ENCODE measurements around the gene CCDC50. TPM values are rescaled to one million over a fixed set of nuclear protein-coding genes. Genes with fewer than 3 reads are reported as not detected.

The CCDC50 gene
- total and polyA plus RNA-seq, 2 donors (not counting 3 experiments of a cell fraction or from before 2014, with no cell fraction given), result 44.4 to 137 TPM

GRCh38 chr3:191409791-191410359 lies 80.7 kb downstream of the CCDC50 start:
- ChIA-PET CTCF (no interaction called here), POLR2A (no interaction called here)
- no peak overlapping the region for H3K4me2 ChIP-seq (ENCODE audit: insufficient read depth, low read length)
- no peaks in the 10 kb centered on the region for H3K36me3 ChIP-seq (ENCODE audit: control insufficient read depth in 2 of 2, extremely low read depth in 1 of 2, insufficient read depth in 2 of 2, low read length in 2 of 2)
- no peak overlapping the region for H3K27ac ChIP-seq (ENCODE audit: insufficient read depth, low read depth, low read length)
- no peak overlapping the region for H3K9ac ChIP-seq (replicated peaks; ENCODE audit: extremely low read depth, insufficient read depth, low read length)
- TF ChIP-seq POLR2AphosphoS5 (IDR thresholded peaks at IDR 0.05; ENCODE audit: insufficient read depth, low read depth, low read length) (no peak), MYC (IDR thresholded peaks at IDR 0.05; ENCODE audit: low read depth, low read length) (no peak), JUN (IDR thresholded peaks at IDR 0.05; ENCODE audit: borderline replicate concordance, insufficient read depth, insufficient read length, low read depth) (no peak), CTCF (IDR thresholded peaks at IDR 0.05; ENCODE audit: extremely low read depth in 1 of 2, insufficient read depth in 1 of 2, low read depth in 1 of 2, low read length in 2 of 2) (no peak), POLR2A (IDR thresholded peaks at IDR 0.05; ENCODE audit: low read depth, low read length) (no peak), MAX (IDR thresholded peaks at IDR 0.05; ENCODE audit: insufficient read depth, insufficient read length) (no peak), EZH2 (IDR thresholded peaks at IDR 0.05; ENCODE audit: borderline replicate concordance, low read depth, low read length, severe bottlenecking) (no peak), FOS (IDR thresholded peaks at IDR 0.05; ENCODE audit: borderline replicate concordance, insufficient read depth, low read length) (no peak), GATA2 (IDR thresholded peaks at IDR 0.05; ENCODE audit: insufficient read depth, insufficient read length, low read depth, low read length) (no peak)
- FAIRE-seq, result no peak
- H3K9me3 ChIP-seq (replicated peaks; ENCODE audit: control insufficient read depth, insufficient read depth, low read length), result no peaks in the 10 kb centered on the region
- H3K79me2 ChIP-seq (ENCODE audit: control insufficient read depth, insufficient read depth, low read length), result no peaks in the 10 kb centered on the region
- no peaks in the 10 kb centered on the region for H3K9me1 ChIP-seq (replicated peaks; ENCODE audit: control insufficient read depth, extremely low read depth, insufficient read depth, low read length)
- dilution Hi-C loops (cut with MboI; ENCODE audit: extremely low pct_ligation_motif_present, low sequenced_read_pairs) (no loop called here), intact Hi-C loops (cut with micrococcal nuclease) (loop anchor here (5.0 kb wide), 1 partner anchor 173 kb away; no protein-coding TSS in a partner anchor)
- H3K4me3 ChIP-seq (replicated peaks in 1 of 3; ENCODE audit: insufficient read depth in 1 of 3, low read depth in 1 of 3, low read length in 3 of 3), result no peak overlapping the region
- no TSS peak for BruUV-seq (replicated peaks)
- no peaks in the 10 kb centered on the region for H4K20me1 ChIP-seq (replicated peaks; ENCODE audit: control insufficient read depth, extremely low read depth, insufficient read depth, low read length)
- H3K27me3 ChIP-seq (ENCODE audit: control insufficient read depth in 2 of 2, insufficient read depth in 2 of 2, low read length in 2 of 2), result no peaks in the 10 kb centered on the region
- no peak for DNase-seq (ENCODE audit: low read depth, low spot score)
- H2AFZ ChIP-seq (ENCODE audit: low read depth, low read length), result no peak overlapping the region
- H3K4me1 ChIP-seq (ENCODE audit: control insufficient read depth, extremely low read depth, insufficient read depth, low read length), result peaks cover 11% of the 10 kb centered on the region

All from endothelial cell of umbilical vein (primary cell).